H9 (cell line): ENCODE data around the gene ANKRD16. TPM values are rescaled to one million over a fixed set of nuclear protein-coding genes. Genes with fewer than 3 reads are reported as not detected.

ENCODE experiments used
- DNase-seq: peaks from one replicate; pipeline ENCODE4 v3.0.0-alpha.2; 2017
- H2AFZ ChIP-seq: one replicate; pipeline ENCODE4 v1.6.1; 2013; ENCODE audit warnings: mild to moderate bottlenecking, low read length, control low read depth, moderate library complexity
- H2AK5ac ChIP-seq: 2 replicates; pipeline ENCODE4 v1.6.1; 2013; ENCODE audit warnings: low read length, control low read depth, mixed read lengths; ENCODE audit not compliant: insufficient read length
- H2BK120ac ChIP-seq: one replicate; pipeline ENCODE4 v1.6.1; 2013; ENCODE audit warnings: low read depth, mild to moderate bottlenecking, low read length, control low read depth, inconsistent platforms; ENCODE audit not compliant: poor library complexity, severe bottlenecking
- H2BK12ac ChIP-seq: 2 replicates; pipeline ENCODE4 v1.6.1; 2013; ENCODE audit warnings: low read length, control low read depth, mixed read lengths, low read depth; ENCODE audit not compliant: insufficient read length
- H2BK15ac ChIP-seq: 2 replicates; pipeline ENCODE4 v1.6.1; 2013; ENCODE audit warnings: low read depth, low read length, control low read depth
- H2BK20ac ChIP-seq: one replicate; pipeline ENCODE4 v1.6.1; 2013; ENCODE audit warnings: low read depth, mild to moderate bottlenecking, low read length, control low read depth, inconsistent platforms; ENCODE audit not compliant: poor library complexity, severe bottlenecking
- H2BK5ac ChIP-seq: 2 replicates; pipeline ENCODE4 v1.6.1; 2013; ENCODE audit warnings: low read length, control low read depth, mixed read lengths; ENCODE audit not compliant: insufficient read length
- H3K14ac ChIP-seq: 2 replicates; pipeline ENCODE4 v1.6.1; 2013; ENCODE audit warnings: low read length, control low read depth; ENCODE audit not compliant: insufficient read depth
- H3K18ac ChIP-seq: 2 replicates; pipeline ENCODE4 v1.6.1; 2013; ENCODE audit warnings: low read depth, mild to moderate bottlenecking, mixed read lengths, low read length, control low read depth; ENCODE audit not compliant: insufficient read length
- H3K23ac ChIP-seq: 2 replicates; pipeline ENCODE4 v1.6.1; 2013; ENCODE audit warnings: low read length, control low read depth, mixed read lengths, low read depth; ENCODE audit not compliant: insufficient read length
- H3K23me2 ChIP-seq: 2 replicates; pipeline ENCODE4 v1.6.1; 2013; ENCODE audit warnings: low read depth, mild to moderate bottlenecking, mixed read lengths, low read length, control low read depth; ENCODE audit not compliant: insufficient read length, poor library complexity, severe bottlenecking
- H3K27ac ChIP-seq: 2 replicates; pipeline ENCODE4 v1.5.1; 2013; ENCODE audit warnings: low read length, control low read depth, mixed read lengths, low read depth; ENCODE audit not compliant: insufficient read length
- H3K27me3 ChIP-seq: 2 replicates; pipeline ENCODE4 v1.6.1; 2013; ENCODE audit warnings: low read length, control low read depth, inconsistent platforms; ENCODE audit not compliant: insufficient read depth
- H3K4ac ChIP-seq: 2 replicates; pipeline ENCODE4 v1.6.1; 2013; ENCODE audit warnings: low read depth, mild to moderate bottlenecking, control low read depth, inconsistent platforms, low read length, moderate library complexity
- H3K4me1 ChIP-seq: 2 replicates; pipeline ENCODE4 v1.6.1; 2013; ENCODE audit warnings: low read length, control low read depth, inconsistent platforms; ENCODE audit not compliant: insufficient read depth
- H3K4me2 ChIP-seq: 2 replicates; pipeline ENCODE4 v1.6.1; 2013; ENCODE audit warnings: low read length, control low read depth, mixed read lengths; ENCODE audit not compliant: insufficient read length, insufficient read depth
- H3K56ac ChIP-seq: 2 replicates; pipeline ENCODE4 v1.6.1; 2013; ENCODE audit warnings: low read depth, mild to moderate bottlenecking, mixed read lengths, low read length, control low read depth; ENCODE audit not compliant: insufficient read length
- H3K79me1 ChIP-seq: 2 replicates; pipeline ENCODE4 v1.6.1; 2013; ENCODE audit warnings: low read depth, mild to moderate bottlenecking, moderate library complexity, low read length, control low read depth, inconsistent platforms; ENCODE audit not compliant: insufficient read depth, poor library complexity, severe bottlenecking
- H3K79me2 ChIP-seq: 2 replicates; pipeline ENCODE4 v1.6.1; 2013; ENCODE audit warnings: low read length, control low read depth, inconsistent platforms; ENCODE audit not compliant: insufficient read depth
- H3K9ac ChIP-seq: 2 replicates; pipeline ENCODE4 v1.6.1; 2013; ENCODE audit warnings: low read length, control low read depth, mixed read lengths; ENCODE audit not compliant: insufficient read length; ENCODE audit errors: extremely low read depth
- H3K9me3 ChIP-seq: one replicate; pipeline ENCODE4 v1.6.1; 2013; ENCODE audit warnings: low read depth, low read length, inconsistent platforms; ENCODE audit not compliant: control insufficient read depth
- H3T11ph ChIP-seq: one replicate; pipeline ENCODE4 v1.6.1; 2013; ENCODE audit warnings: mild to moderate bottlenecking, low read length, control low read depth, inconsistent platforms
- H4K20me1 ChIP-seq: one replicate; pipeline ENCODE4 v1.6.1; 2013; ENCODE audit not compliant: control insufficient read depth, insufficient read length, insufficient read depth
- H4K5ac ChIP-seq: 2 replicates; pipeline ENCODE4 v1.6.1; 2013; ENCODE audit warnings: low read depth, mild to moderate bottlenecking, mixed read lengths, low read length, control low read depth; ENCODE audit not compliant: insufficient read length
- H4K8ac ChIP-seq: replicated peaks from 2 replicates; pipeline ENCODE4 v1.6.1; 2013; ENCODE audit warnings: low read length, control low read depth, mixed read lengths, low read depth; ENCODE audit not compliant: insufficient read length
- H4K91ac ChIP-seq: 2 replicates; pipeline ENCODE4 v1.6.1; 2013; ENCODE audit warnings: low read depth, mild to moderate bottlenecking, moderate library complexity, mixed read lengths, low read length, control low read depth; ENCODE audit not compliant: insufficient read length
- H3K27ac Mint-ChIP-seq, 3 experiments: 2 replicates in 2 of 3; 3 replicates in 1 of 3; pipeline ENCODE4 v1.8.0; 2020 to 2021; ENCODE audit warnings: mixed read lengths in 3 of 3, mild to moderate bottlenecking in 1 of 3, moderate library complexity in 1 of 3
- H3K27me3 Mint-ChIP-seq: 2 replicates; pipeline ENCODE4 v1.8.0; 2021; ENCODE audit warnings: low read depth, mild to moderate bottlenecking, moderate library complexity, mixed read lengths
- H3K36me3 Mint-ChIP-seq, 3 experiments: 2 replicates in 2 of 3; 3 replicates in 1 of 3; pipeline ENCODE4 v1.8.0; 2020 to 2021; ENCODE audit warnings: low read depth in 3 of 3, mixed read lengths in 3 of 3; ENCODE audit not compliant: insufficient read depth in 1 of 3
- H3K4me1 Mint-ChIP-seq, 2 experiments: 2 replicates each; pipeline ENCODE4 v1.8.0; 2020; ENCODE audit warnings: mixed read lengths in 2 of 2
- H3K4me3 Mint-ChIP-seq, 2 experiments: 2 replicates in 1 of 2; 3 replicates in 1 of 2; pipeline ENCODE4 v1.8.0; 2020 to 2021; ENCODE audit warnings: mild to moderate bottlenecking in 2 of 2, mixed read lengths in 2 of 2, moderate library complexity in 1 of 2
- H3K9me3 Mint-ChIP-seq, 2 experiments: 2 replicates in 1 of 2; 3 replicates in 1 of 2; pipeline ENCODE4 v1.8.0; 2020; ENCODE audit warnings: mild to moderate bottlenecking in 2 of 2, mixed read lengths in 2 of 2, moderate library complexity in 1 of 2
- CTCF ChIP-seq: fragments of 200-600 bp; sonication (generic); conservative IDR thresholded peaks from 3 replicates; pipeline ENCODE4 v1.8.0; 2021; ENCODE audit warnings: antibody characterized with exemption, mild to moderate bottlenecking
- WGBS: extraction: QIAGEN DNeasy Blood & Tissue Kit; methylation state at CpG from one replicate; pipeline ENCODE4 v1.1.7; 2013; ENCODE audit warnings: missing lambda C conversion rate, low lambda C conversion rate, mixed read lengths; ENCODE audit not compliant: insufficient read length; ENCODE audit errors: extremely low coverage; 5-methylcytosine and 5-hydroxymethylcytosine counted together
- total RNA-seq: library from RNA; stranded (reverse); gene quantifications from 2 replicates; pipeline ENCODE4 v1.2.1, GENCODE V29; 2021

Gene ANKRD16
- total RNA-seq, 1 experiment from 2014 or later = 11.4 TPM

DNA sequence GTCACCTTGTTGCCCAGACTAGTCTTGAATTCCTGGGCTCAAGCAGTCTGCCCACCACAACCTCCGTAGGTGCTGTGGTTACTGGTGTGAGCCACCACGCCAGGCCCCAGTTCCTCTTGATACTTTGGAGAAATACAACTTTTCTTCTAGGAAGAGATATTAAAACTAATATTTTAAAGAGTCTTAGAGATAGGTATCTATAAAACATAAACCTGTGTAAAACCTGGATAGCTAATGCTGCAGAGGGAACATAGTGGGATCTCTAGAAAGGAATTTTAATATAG is 71.7 kb downstream of the ANKRD16 start:
- H2BK120ac ChIP-seq = no peak overlapping the region
- H2AFZ ChIP-seq = no peak overlapping the region
- no peak overlapping the region for H3K56ac ChIP-seq
- no peak overlapping the region for H3K4ac ChIP-seq
- Mint-ChIP-seq H3K4me1 (peaks cover 9 to 11% of the 10 kb centered on the region in 2 experiments), H3K27ac (no peak overlapping the region), H3K4me3 (no peak overlapping the region), H3K27me3 (peaks cover 3% of the 10 kb centered on the region), H3K36me3 (peaks cover 3 to 6% (median 4%) of the 10 kb centered on the region in 3 experiments; a peak in 5 of 7 replicates), H3K9me3 (no peaks in the 10 kb centered on the region; a peak in 1 of 5 replicates)
- TF ChIP-seq CTCF = no peak
- H4K5ac ChIP-seq = no peak overlapping the region
- H3K23ac ChIP-seq = no peak overlapping the region
- no CpG with 5 or more reads among the region's 2 CpGs for WGBS
- no peak overlapping the region for H2BK5ac ChIP-seq
- peaks cover 4% of the 10 kb centered on the region for H3K23me2 ChIP-seq
- no peaks in the 10 kb centered on the region for H3K79me1 ChIP-seq
- H2BK20ac ChIP-seq = no peak overlapping the region
- H3K4me1 ChIP-seq = no peaks in the 10 kb centered on the region
- H3K4me2 ChIP-seq = no peak overlapping the region
- no peak overlapping the region for H4K91ac ChIP-seq
- H3K27me3 ChIP-seq = no peaks in the 10 kb centered on the region
- no peak overlapping the region for H3K18ac ChIP-seq
- H4K8ac ChIP-seq = no peak overlapping the region
- no peak overlapping the region for H2AK5ac ChIP-seq
- H3K14ac ChIP-seq = no peak overlapping the region
- no peak overlapping the region for H3T11ph ChIP-seq
- H3K79me2 ChIP-seq = no peaks in the 10 kb centered on the region; the same call in 1 of the 2 replicates
- H2BK12ac ChIP-seq = no peak overlapping the region
- no peak overlapping the region for H3K27ac ChIP-seq
- no peak overlapping the region for H2BK15ac ChIP-seq
- no peaks in the 10 kb centered on the region for H3K9me3 ChIP-seq
- no peaks in the 10 kb centered on the region for H4K20me1 ChIP-seq
- H3K9ac ChIP-seq = no peak overlapping the region
- DNase-seq = no peak
